ENCODE results near the gene LRP1. TPM values are rescaled to one million over a fixed set of nuclear protein-coding genes. Genes with fewer than 3 reads are reported as not detected.

LRP1 gene
- total RNA-seq, 1 experiment from 2014 or later: 14.7 TPM

GRCh38 chr12:57169969-57170368 lies 41.7 kb downstream of the LRP1 start:
- intact Hi-C loops (cut with micrococcal nuclease): no loop called here
- Histone ChIP-seq H3K79me2 (ENCODE audit: low read length) (no peaks in the 10 kb centered on the region), H4K20me1 (ENCODE audit: low read length) (no peaks in the 10 kb centered on the region), H3K4me2 (ENCODE audit: low read length) (no peak overlapping the region), H3K9me3 (ENCODE audit: low read length) (no peaks in the 10 kb centered on the region), H3K4me1 (ENCODE audit: insufficient read depth, low read length) (peaks cover 32% of the 10 kb centered on the region), H3F3A (ENCODE audit: low read length, unreplicated experiment) (peaks cover 2% of the 10 kb centered on the region), H3K9ac (ENCODE audit: low read length) (no peak overlapping the region), H2AFZ (ENCODE audit: low read length) (no peak overlapping the region), H3K9me2 (replicated peaks; ENCODE audit: low read length) (no peaks in the 10 kb centered on the region), H3K27me3 (ENCODE audit: low read length) (no peaks in the 10 kb centered on the region), H3K27ac (ENCODE audit: low read length) (no peak overlapping the region), H3K36me3 (ENCODE audit: low read depth, low read length) (peaks cover 4% of the 10 kb centered on the region; the same call in 1 of the 2 replicates), H3K4me3 (ENCODE audit: low read length) (no peak overlapping the region)
- no TSS peak for BruUV-seq (replicated peaks)
- ATAC-seq (no peak), DNase-seq (no peak)
- CTCF ChIA-PET: no interaction called here
- TF ChIP-seq EZH2 (IDR thresholded peaks at IDR 0.05; ENCODE audit: low read length, unreplicated experiment) (no peak), CTCF (conservative IDR thresholded peaks at IDR 0.05; ENCODE audit: low read depth, low read length) (no peak), EZH2phosphoT487 (IDR thresholded peaks at IDR 0.05; ENCODE audit: borderline replicate concordance, low read length) (no peak)
- POLR2A ChIA-PET (ENCODE audit: unreplicated experiment): no interaction called here

GRCh38 chr12:57170408-57170807 lies 42.1 kb downstream of the LRP1 start:
- ChIA-PET POLR2A (ENCODE audit: unreplicated experiment) (no interaction called here), CTCF (no interaction called here)
- no peaks in the 10 kb centered on the region for H4K20me1 ChIP-seq (ENCODE audit: low read length)
- no TSS peak for BruUV-seq (replicated peaks)
- peaks cover 4% of the 10 kb centered on the region; the same call in 1 of the 2 replicates for H3K36me3 ChIP-seq (ENCODE audit: low read depth, low read length)
- H3K9me3 ChIP-seq (ENCODE audit: low read length): no peaks in the 10 kb centered on the region
- no peak for ATAC-seq
- H3K27me3 ChIP-seq (ENCODE audit: low read length): no peaks in the 10 kb centered on the region
- no peak for DNase-seq
- H2AFZ ChIP-seq (ENCODE audit: low read length): no peak overlapping the region
- peaks cover 30% of the 10 kb centered on the region for H3K4me1 ChIP-seq (ENCODE audit: insufficient read depth, low read length)
- H3K9ac ChIP-seq (ENCODE audit: low read length): no peak overlapping the region
- H3K79me2 ChIP-seq (ENCODE audit: low read length): no peaks in the 10 kb centered on the region
- no peak overlapping the region for H3K4me3 ChIP-seq (ENCODE audit: low read length)
- no peak overlapping the region for H3K4me2 ChIP-seq (ENCODE audit: low read length)
- no peaks in the 10 kb centered on the region for H3K9me2 ChIP-seq (replicated peaks; ENCODE audit: low read length)
- no peak overlapping the region for H3K27ac ChIP-seq (ENCODE audit: low read length)
- TF ChIP-seq EZH2 (IDR thresholded peaks at IDR 0.05; ENCODE audit: low read length, unreplicated experiment) (no peak), CTCF (conservative IDR thresholded peaks at IDR 0.05; ENCODE audit: low read depth, low read length) (no peak), EZH2phosphoT487 (IDR thresholded peaks at IDR 0.05; ENCODE audit: borderline replicate concordance, low read length) (no peak)
- peaks cover 2% of the 10 kb centered on the region for H3F3A ChIP-seq (ENCODE audit: low read length, unreplicated experiment)
- intact Hi-C loops (cut with micrococcal nuclease): no loop called here

- Histone ChIP-seq H3K36me3 (ENCODE audit: low read depth, low read length) (peaks cover 4% of the 10 kb centered on the region; the same call in 1 of the 2 replicates), H4K20me1 (ENCODE audit: low read length) (no peaks in the 10 kb centered on the region), H3K27me3 (ENCODE audit: low read length) (no peaks in the 10 kb centered on the region), H3K9me3 (ENCODE audit: low read length) (no peaks in the 10 kb centered on the region), H3K4me2 (ENCODE audit: low read length) (no peak overlapping the region), H3K9ac (ENCODE audit: low read length) (no peak overlapping the region), H3K27ac (ENCODE audit: low read length) (no peak overlapping the region), H3K79me2 (ENCODE audit: low read length) (no peaks in the 10 kb centered on the region), H3K9me2 (replicated peaks; ENCODE audit: low read length) (no peaks in the 10 kb centered on the region), H2AFZ (ENCODE audit: low read length) (no peak overlapping the region), H3K4me3 (ENCODE audit: low read length) (no peak overlapping the region), H3F3A (ENCODE audit: low read length, unreplicated experiment) (peaks cover 2% of the 10 kb centered on the region), H3K4me1 (ENCODE audit: insufficient read depth, low read length) (peaks cover 29% of the 10 kb centered on the region)
- no peak for TF ChIP-seq EZH2phosphoT487 (IDR thresholded peaks at IDR 0.05; ENCODE audit: borderline replicate concordance, low read length)
- TF ChIP-seq EZH2 (IDR thresholded peaks at IDR 0.05; ENCODE audit: low read length, unreplicated experiment): no peak
- TF ChIP-seq CTCF (conservative IDR thresholded peaks at IDR 0.05; ENCODE audit: low read depth, low read length): no peak
- POLR2A ChIA-PET (ENCODE audit: unreplicated experiment): no interaction called here
- no peak for ATAC-seq
- no peak for DNase-seq
- intact Hi-C loops (cut with micrococcal nuclease): no loop called here
- CTCF ChIA-PET: no interaction called here
- BruUV-seq (replicated peaks): no TSS peak
Measured at GRCh38 chr12:57170927-57171326, 42.6 kb downstream of the LRP1 start.
